Heart left ventricle (tissue), 16 donors: Measurements from ENCODE around the gene KCNK6. TPM values are rescaled to one million over a fixed set of nuclear protein-coding genes. Genes with fewer than 3 reads are reported as not detected.

ENCODE experiments used
- ATAC-seq, 4 donors: fragments of 200-7000 bp; cut with Tn5 transposase; one replicate each; pipeline ENCODE4 v1.9.1; 2020 to 2022; ENCODE audit warnings: moderate library complexity in 4 of 4, mild to moderate bottlenecking in 3 of 4, moderate number of reproducible peaks in 1 of 4
- DNase-seq, 5 donors: peaks; one replicate each; pipeline ENCODE4 v3.0.0-alpha.2; 2020
- H3K27ac ChIP-seq, 12 donors: fragments of 200-600 bp; sonication (generic) in 4 of 12; one replicate each; pipeline versions ENCODE4 v1.5.0 to v1.8.0; 2016 to 2022; ENCODE audit warnings: mild to moderate bottlenecking in 2 of 12
- H3K27me3 ChIP-seq, 9 donors: fragments of 200-600 bp; sonication (generic) in 2 of 9; one replicate each; pipeline versions ENCODE4 v1.5.1 to v1.8.0; 2016 to 2022; ENCODE audit warnings: mild to moderate bottlenecking in 3 of 9
- H3K36me3 ChIP-seq, 9 donors: fragments of 200-600 bp; sonication (generic) in 2 of 9; one replicate each; pipeline versions ENCODE4 v1.5.0 to v1.8.0; 2018 to 2022; ENCODE audit warnings: mild to moderate bottlenecking in 2 of 9
- H3K4me1 ChIP-seq, 12 donors: fragments of 200-600 bp; sonication (generic) in 4 of 12; one replicate each; pipeline versions ENCODE4 v1.5.0 to v1.8.0; 2016 to 2022; ENCODE audit warnings: mild to moderate bottlenecking in 3 of 12
- H3K4me3 ChIP-seq, 12 donors: fragments of 200-600 bp; sonication (generic) in 4 of 12; one replicate each; pipeline versions ENCODE4 v1.5.0 to v1.8.0; 2017 to 2022; ENCODE audit warnings: mild to moderate bottlenecking in 9 of 12, moderate library complexity in 4 of 12
- H3K9me3 ChIP-seq, 12 donors: fragments of 200-600 bp; sonication (generic) in 4 of 12; one replicate each; pipeline versions ENCODE4 v1.5.0 to v1.8.0; 2016 to 2022; ENCODE audit warnings: mild to moderate bottlenecking in 1 of 12
- POLR2A ChIP-seq, 2 donors: fragments of 450-650 bp; IDR thresholded peaks; one replicate each; pipeline ENCODE4 v1.6.1; 2017; ENCODE audit warnings: antibody characterized with exemption in 2 of 2, mild to moderate bottlenecking in 2 of 2, moderate library complexity in 2 of 2
- WGBS, 4 donors: extraction: QIAGEN DNeasy Blood & Tissue Kit in 2 of 4; methylation state at CpG; one replicate each; pipeline versions ENCODE4 v1.1.5 to v1.1.7; 2013 to 2018; 5-methylcytosine and 5-hydroxymethylcytosine counted together
- intact Hi-C, 10 donors: fragments of 100-400 bp; cut with DNase I; formaldehyde crosslinking; loops; one replicate each; pipeline versions ENCODE4 v1.11.1 to v1.14.2; 2022
- polyA plus RNA-seq, 2 donors: library from polyadenylated mRNA; stranded (reverse); fragments of 200-250 nt; gene quantifications; one replicate each; pipeline ENCODE4 v1.2.3, GENCODE V29; 2013
- total RNA-seq, 9 donors: library from RNA; depleted of rRNA in 2 of 9; stranded (reverse); fragments of >200 nt in 2 of 9; fragmentation: NEBNext Ultra II Directional in 3 of 9; extraction: Animal tissue kit (Norgen Biotek cat#: 25700) in 3 of 9; gene quantifications; one replicate each; pipeline versions ENCODE4 v1.1.0 to v1.2.4, GENCODE V29; 2016 to 2023
- TF ChIP-seq, protein P1 (sequence below), 12 donors: fragments of 200-600 bp; sonication (generic) in 4 of 12; IDR thresholded peaks; one replicate each; pipeline versions ENCODE4 v1.5.0 to v1.8.0; 2018 to 2022; ENCODE audit warnings: antibody characterized with exemption in 12 of 12, mild to moderate bottlenecking in 5 of 12
- donor health status: ischemic (EF 13 %, LVEDD 7.1; RV severe dilation, severe dysfunction).
- donor health status: healthy with polysubstance abuse.
- donor health status: DM: no; HTN: yes; CAD: no.
- donor health status: DM: no; HTN: no; CAD: no.
- donor health status: ischemic (EF 25% LVEDD 6.9; RV normal size, moderate dysfunction).
- donor health status: ischemic (EF 25% LVEDD 5.7; RV mildly dilated, moderate dysfunction).
- donor health status: healthy.
- donor health status: DM: yes; HTN: yes; CAD: no.
- donor health status: ischemic (EF 35%, LVEDD 5.7; RV mildly dilated, moderate dysfunction).
- donor health status: nonischemic (EF 11% LVEDD 7.7; RV severe dilation, severe dysfunction).
- donor health status: DM: yes; HTN: yes; CAD: no.
- donor health status: PGD.
- donor health status: ischemic (EF 29% LVEDD 5.4; RV normal size, mild dysfunction).
- donor health status: nonischemic (EF 23%, LVEDD 6.1; RV moderate dilation, normal function).

KCNK6 gene
- total and polyA plus RNA-seq, 11 donors = 3.1 to 23.6 (median 6.7) TPM

DNA sequence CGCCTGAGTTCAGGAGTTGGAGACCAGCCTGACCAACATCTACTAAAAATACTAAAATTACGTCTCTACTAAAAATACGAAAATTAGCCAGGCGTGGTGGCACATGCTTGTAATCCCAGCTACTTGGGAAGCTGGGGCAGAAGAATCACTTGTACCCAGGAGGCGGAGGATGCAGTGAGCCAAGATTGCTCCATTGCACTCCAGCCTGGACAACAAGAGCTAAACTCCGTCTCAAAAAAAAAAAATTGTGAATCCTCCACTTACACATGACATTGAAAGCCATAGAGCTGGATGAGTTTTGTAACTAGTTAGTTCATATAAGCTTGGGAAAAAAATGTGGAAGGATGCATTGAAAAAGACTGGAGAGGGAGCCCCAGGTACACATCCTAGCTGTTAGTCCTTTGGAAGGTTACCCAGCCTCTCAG lies 54.3 kb downstream of the KCNK6 start:
- Histone ChIP-seq H3K27ac (peak overlapping the region in 11 of 12 donors; percentile 70 to 97 (median 90)), H3K9me3 (no peaks in the 10 kb centered on the region), H3K27me3 (no peaks in the 10 kb centered on the region), H3K4me3 (peak overlapping the region in 10 of 12 donors; percentile 70 to 94 (median 92)), H3K4me1 (peaks cover 7 to 29% (median 22%) of the 10 kb centered on the region in 12 donors), H3K36me3 (peaks cover 0 to 26% (median 21%) of the 10 kb centered on the region in 9 donors)
- no peak for DNase-seq
- WGBS, 4 donors = 68 to 77% (median 74%) methylated on average over 6 of the region's 6 CpGs
- ATAC-seq = no peak
- intact Hi-C loops = loop anchor here in 8 of 10 donors (1.0 to 5.0 kb wide), 6 partner anchors 37 to 57 kb away; partner anchors contain the start of gene CATSPERG (in 3 of the 8)
- no peak for TF ChIP-seq POLR2A (IDR thresholded peaks at IDR 0.05)
- TF ChIP-seq, protein P1, sequence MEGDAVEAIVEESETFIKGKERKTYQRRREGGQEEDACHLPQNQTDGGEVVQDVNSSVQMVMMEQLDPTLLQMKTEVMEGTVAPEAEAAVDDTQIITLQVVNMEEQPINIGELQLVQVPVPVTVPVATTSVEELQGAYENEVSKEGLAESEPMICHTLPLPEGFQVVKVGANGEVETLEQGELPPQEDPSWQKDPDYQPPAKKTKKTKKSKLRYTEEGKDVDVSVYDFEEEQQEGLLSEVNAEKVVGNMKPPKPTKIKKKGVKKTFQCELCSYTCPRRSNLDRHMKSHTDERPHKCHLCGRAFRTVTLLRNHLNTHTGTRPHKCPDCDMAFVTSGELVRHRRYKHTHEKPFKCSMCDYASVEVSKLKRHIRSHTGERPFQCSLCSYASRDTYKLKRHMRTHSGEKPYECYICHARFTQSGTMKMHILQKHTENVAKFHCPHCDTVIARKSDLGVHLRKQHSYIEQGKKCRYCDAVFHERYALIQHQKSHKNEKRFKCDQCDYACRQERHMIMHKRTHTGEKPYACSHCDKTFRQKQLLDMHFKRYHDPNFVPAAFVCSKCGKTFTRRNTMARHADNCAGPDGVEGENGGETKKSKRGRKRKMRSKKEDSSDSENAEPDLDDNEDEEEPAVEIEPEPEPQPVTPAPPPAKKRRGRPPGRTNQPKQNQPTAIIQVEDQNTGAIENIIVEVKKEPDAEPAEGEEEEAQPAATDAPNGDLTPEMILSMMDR (IDR thresholded peaks at IDR 0.05) = no peak

DNA sequence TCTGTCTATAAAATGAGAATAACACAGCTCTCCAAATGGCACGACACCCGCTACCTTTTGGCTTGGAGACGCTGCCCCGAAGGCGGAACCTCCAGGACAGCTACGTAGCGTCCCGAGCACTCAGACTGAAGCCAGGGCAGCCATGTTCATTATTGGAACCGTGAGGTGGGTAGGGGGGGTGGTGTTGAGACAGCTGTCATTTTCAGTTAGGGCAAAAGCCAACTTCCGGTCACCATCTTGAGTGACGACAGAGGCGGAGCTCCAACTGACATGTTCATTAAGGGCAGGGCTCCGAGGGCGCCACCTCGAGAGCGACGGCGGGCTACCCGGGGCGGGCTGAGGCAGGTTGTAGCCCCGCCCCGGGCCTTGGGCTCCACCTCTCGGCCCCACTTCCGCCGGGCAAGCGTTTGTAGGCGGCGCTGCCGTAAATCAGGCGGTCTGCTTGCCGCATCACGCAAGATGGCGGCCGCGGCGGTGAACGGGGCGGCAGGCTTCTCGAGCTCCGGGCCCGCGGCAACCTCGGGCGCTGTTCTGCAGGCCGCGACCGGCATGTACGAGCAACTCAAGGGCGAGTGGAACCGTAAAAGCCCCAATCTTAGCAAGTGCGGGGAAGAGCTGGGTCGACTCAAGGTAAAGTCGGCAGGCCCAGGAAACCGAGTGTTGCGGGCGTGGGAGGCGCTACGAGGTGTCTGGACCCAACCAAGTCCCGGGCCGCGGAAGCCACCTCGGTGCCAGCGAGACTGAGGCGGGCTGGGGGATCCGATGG lies 54.9 kb downstream of the KCNK6 start, which contains the start of gene PSMD8:
PSMD8 (plus strand) TSS at position 240 of the 766 bp plus-strand sequence; CDS start at position 271, 31 bp downstream.
- intact Hi-C loops = loop anchor here in 9 of 10 donors (1.0 to 5.0 kb wide), 6 partner anchors 37 to 58 kb away; partner anchors contain the start of gene CATSPERG (in 4 of the 9)

DNA sequence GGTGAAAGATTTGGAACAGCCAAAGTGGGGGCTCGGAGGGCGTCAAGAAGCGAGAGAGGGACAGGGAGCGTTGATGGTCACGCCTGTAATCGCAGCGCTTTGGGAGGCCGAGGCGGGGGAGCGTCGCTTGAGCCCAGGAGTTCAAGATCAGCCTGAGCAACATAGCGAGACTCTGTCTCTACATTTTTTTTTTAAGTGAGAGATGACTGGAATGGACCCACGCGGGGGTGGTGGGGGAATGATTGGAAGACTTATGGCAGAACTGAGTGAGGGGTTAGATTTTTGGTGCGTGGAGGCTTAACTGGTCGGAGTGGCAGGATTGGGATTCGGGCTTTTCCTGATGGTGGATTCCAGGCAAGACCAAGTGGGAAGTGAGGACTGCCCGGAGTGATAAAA lies 55.5 kb downstream of the KCNK6 start:
- no peaks in the 10 kb centered on the region for H3K9me3 ChIP-seq
- peaks cover 7 to 29% (median 22%) of the 10 kb centered on the region in 12 donors for H3K4me1 ChIP-seq
- H3K27me3 ChIP-seq = no peaks in the 10 kb centered on the region
- 0 to 1% (median 1%) methylated on average over 18 of the region's 18 CpGs for WGBS, 4 donors
- peak overlapping the region; percentile 70 to 94 (median 88) for H3K4me3 ChIP-seq
- H3K27ac ChIP-seq = peak overlapping the region; percentile 78 to 97 (median 91)
- intact Hi-C loops = loop anchor here in 6 of 10 donors (2.0 to 5.0 kb wide), 4 partner anchors 38 to 58 kb away; partner anchors contain the start of gene CATSPERG (in 2 of the 6)
- peaks cover 0 to 38% (median 32%) of the 10 kb centered on the region in 9 donors for H3K36me3 ChIP-seq
- DNase-seq (no peak), ATAC-seq (peak in 3 of 4 donors; percentile 0 to 12 (median 4))
- no peak for TF ChIP-seq POLR2A (IDR thresholded peaks at IDR 0.05)
- TF ChIP-seq, protein P1 (IDR thresholded peaks at IDR 0.05) = no peak

More for the DNA sequence above, 54.9 kb downstream of the KCNK6 start, which contains the start of gene PSMD8:
- H3K27ac ChIP-seq = peak within 1 kb of the TSS; percentile 78 to 97 (median 91)
- H3K4me3 ChIP-seq = peak within 1 kb of the TSS; percentile 70 to 94 (median 88)
- H3K4me1 ChIP-seq = peaks cover 7 to 29% (median 22%) of the 10 kb centered on the region in 12 donors
- ATAC-seq (peak; percentile 96 to 98 (median 98)), DNase-seq (peak; percentile 99 to 100 (median 99))
- H3K36me3 ChIP-seq = peaks cover 0 to 32% (median 27%) of the 10 kb centered on the region in 9 donors
- H3K27me3 ChIP-seq = no peaks in the 10 kb centered on the region
- TF ChIP-seq, protein P1 (IDR thresholded peaks at IDR 0.05) = peak in 8 of 12 donors; percentile 15 to 61 (median 35)
- peak; percentile 15 to 96 for TF ChIP-seq POLR2A (IDR thresholded peaks at IDR 0.05)
- WGBS, 4 donors = 0% methylated on average over 36 to 65 of the region's 65 CpGs
- H3K9me3 ChIP-seq = no peaks in the 10 kb centered on the region
